ENCODE results near the gene GRIK4. TPM values are rescaled to one million over a fixed set of nuclear protein-coding genes. Genes with fewer than 3 reads are reported as not detected.

The GRIK4 gene
- total and polyA plus RNA-seq, 8 donors = 0.76 to 10.1 (median 7.7) TPM

GRCh38 chr11:120573756-120574354 lies 62.3 kb downstream of the GRIK4 start:
- ATAC-seq (no peak), DNase-seq (no peak)
- TF ChIP-seq CTCF (IDR thresholded peaks at IDR 0.05) = no peak
- H3K9me3 ChIP-seq = no peaks in the 10 kb centered on the region
- intact Hi-C loops (cut with DNase I) = no loop called here
- H3K36me3 ChIP-seq = no peaks in the 10 kb centered on the region
- no peaks in the 10 kb centered on the region for H3K4me1 ChIP-seq
- no peak overlapping the region for H3K4me3 ChIP-seq
- no peak overlapping the region for H3K27ac ChIP-seq
- H3K27me3 ChIP-seq = peaks cover 0 to 3% of the 10 kb centered on the region in 2 donors

- no peaks in the 10 kb centered on the region for H3K36me3 ChIP-seq
- no peak overlapping the region for H3K4me3 ChIP-seq
- ATAC-seq (no peak), DNase-seq (no peak)
- peaks cover 0 to 5% of the 10 kb centered on the region in 2 donors for H3K27me3 ChIP-seq
- TF ChIP-seq CTCF (IDR thresholded peaks at IDR 0.05) = no peak
- H3K9me3 ChIP-seq = no peaks in the 10 kb centered on the region
- H3K4me1 ChIP-seq = no peaks in the 10 kb centered on the region
- intact Hi-C loops (cut with DNase I) = no loop called here
- no peak overlapping the region for H3K27ac ChIP-seq
Measured at GRCh38 chr11:120574876-120575275, 63.3 kb downstream of the GRIK4 start.

GRCh38 chr11:120575461-120575860 lies 63.9 kb downstream of the GRIK4 start:
- Histone ChIP-seq H3K4me3 (no peak overlapping the region), H3K9me3 (no peaks in the 10 kb centered on the region), H3K27me3 (peaks cover 0 to 5% of the 10 kb centered on the region in 2 donors), H3K36me3 (no peaks in the 10 kb centered on the region), H3K4me1 (no peaks in the 10 kb centered on the region), H3K27ac (no peak overlapping the region)
- TF ChIP-seq CTCF (IDR thresholded peaks at IDR 0.05) = no peak
- DNase-seq = no peak
- no peak for ATAC-seq
- intact Hi-C loops (cut with DNase I) = no loop called here

GRCh38 chr11:120576606-120577005 lies 65.1 kb downstream of the GRIK4 start:
- no peak for TF ChIP-seq CTCF (IDR thresholded peaks at IDR 0.05)
- no peak for ATAC-seq
- H3K36me3 ChIP-seq = no peaks in the 10 kb centered on the region
- intact Hi-C loops (cut with DNase I) = no loop called here
- peaks cover 0 to 5% of the 10 kb centered on the region in 2 donors for H3K27me3 ChIP-seq
- H3K4me3 ChIP-seq = no peak overlapping the region
- no peak overlapping the region for H3K27ac ChIP-seq
- no peaks in the 10 kb centered on the region for H3K9me3 ChIP-seq
- no peaks in the 10 kb centered on the region for H3K4me1 ChIP-seq
- DNase-seq = no peak

- Histone ChIP-seq H3K4me1 (no peaks in the 10 kb centered on the region), H3K4me3 (no peak overlapping the region), H3K27ac (no peak overlapping the region), H3K27me3 (peaks cover 0 to 5% of the 10 kb centered on the region in 2 donors), H3K9me3 (no peaks in the 10 kb centered on the region), H3K36me3 (no peaks in the 10 kb centered on the region)
- ATAC-seq (no peak), DNase-seq (no peak)
- TF ChIP-seq CTCF (IDR thresholded peaks at IDR 0.05) = no peak
- intact Hi-C loops (cut with DNase I) = no loop called here
Measured at GRCh38 chr11:120577041-120577440, 65.5 kb downstream of the GRIK4 start.
